IPS-NIHi11 (cell line): Measurements from ENCODE around the gene HEXIM2.

Experiments used
- DNase-seq: peaks from one replicate; pipeline ENCODE4 v3.0.0; 2012; ENCODE audit warnings: mixed read lengths, low spot score

HEXIM2 gene

DNA sequence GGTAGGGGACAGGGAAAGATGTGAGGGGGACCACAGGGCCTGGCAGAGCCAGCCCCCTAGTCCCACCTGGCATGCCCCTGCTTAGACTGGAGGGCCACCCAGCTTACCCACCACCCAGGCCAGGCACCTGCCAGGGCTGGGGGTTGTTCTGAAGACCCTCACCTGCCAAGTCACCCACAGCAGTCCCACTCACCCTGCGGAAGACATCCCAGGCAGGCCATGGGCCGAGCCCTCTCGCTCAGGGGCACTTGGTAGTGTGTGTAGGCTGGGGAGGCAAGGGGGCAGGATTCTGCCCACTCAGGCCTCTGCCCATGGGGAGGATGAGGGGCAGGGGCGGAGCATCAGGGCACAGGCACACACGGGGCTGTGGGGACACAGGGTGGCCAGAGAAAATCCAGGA, 33.3 kb upstream of the HEXIM2 start:
- DNase-seq = no peak

DNA sequence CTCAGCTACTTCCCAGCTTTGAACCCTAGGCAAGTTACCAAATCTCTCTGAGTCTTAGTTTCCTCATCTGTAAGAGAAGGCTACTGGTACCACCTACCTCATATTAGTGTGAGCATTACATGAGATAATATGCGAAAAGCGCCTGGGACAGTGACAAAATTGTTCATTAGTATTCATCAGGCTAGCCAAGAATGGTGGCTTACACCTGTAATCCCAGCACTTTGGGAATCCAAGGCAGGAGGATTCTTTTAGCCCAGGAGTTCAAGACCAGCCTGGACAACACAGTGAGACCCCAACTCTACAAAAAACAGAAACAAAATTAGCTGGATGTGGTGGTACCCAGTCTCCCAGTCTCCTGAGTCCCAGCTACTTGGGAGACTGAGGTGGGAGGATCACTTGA, 32.7 kb upstream of the HEXIM2 start:
- no peak for DNase-seq

DNA sequence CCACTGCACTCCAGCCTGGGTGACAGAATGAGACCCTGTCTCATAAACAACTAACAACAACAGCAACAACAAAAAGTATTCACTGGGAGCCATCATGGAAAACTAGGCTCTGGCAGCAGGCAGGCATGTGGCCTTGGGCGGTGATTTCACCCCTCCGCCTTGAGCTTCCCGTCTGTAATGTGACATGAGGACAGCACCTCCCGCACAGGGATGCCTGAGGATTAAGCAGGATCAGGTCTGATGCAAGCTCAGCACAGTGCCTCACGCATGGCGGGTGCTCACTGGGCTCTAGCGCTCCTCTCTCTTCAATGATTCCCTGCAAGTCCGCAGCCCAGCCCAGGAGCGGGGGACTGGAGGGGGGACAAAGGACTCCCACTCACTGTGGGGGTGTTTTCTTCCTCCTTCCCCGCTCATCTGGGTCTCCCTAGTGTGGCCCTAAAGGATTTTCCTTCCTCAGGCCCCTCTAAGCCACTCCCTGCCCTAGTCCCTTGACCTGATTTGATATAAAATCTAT, 32.2 kb upstream of the HEXIM2 start:
- peak; percentile 6 for DNase-seq

DNA sequence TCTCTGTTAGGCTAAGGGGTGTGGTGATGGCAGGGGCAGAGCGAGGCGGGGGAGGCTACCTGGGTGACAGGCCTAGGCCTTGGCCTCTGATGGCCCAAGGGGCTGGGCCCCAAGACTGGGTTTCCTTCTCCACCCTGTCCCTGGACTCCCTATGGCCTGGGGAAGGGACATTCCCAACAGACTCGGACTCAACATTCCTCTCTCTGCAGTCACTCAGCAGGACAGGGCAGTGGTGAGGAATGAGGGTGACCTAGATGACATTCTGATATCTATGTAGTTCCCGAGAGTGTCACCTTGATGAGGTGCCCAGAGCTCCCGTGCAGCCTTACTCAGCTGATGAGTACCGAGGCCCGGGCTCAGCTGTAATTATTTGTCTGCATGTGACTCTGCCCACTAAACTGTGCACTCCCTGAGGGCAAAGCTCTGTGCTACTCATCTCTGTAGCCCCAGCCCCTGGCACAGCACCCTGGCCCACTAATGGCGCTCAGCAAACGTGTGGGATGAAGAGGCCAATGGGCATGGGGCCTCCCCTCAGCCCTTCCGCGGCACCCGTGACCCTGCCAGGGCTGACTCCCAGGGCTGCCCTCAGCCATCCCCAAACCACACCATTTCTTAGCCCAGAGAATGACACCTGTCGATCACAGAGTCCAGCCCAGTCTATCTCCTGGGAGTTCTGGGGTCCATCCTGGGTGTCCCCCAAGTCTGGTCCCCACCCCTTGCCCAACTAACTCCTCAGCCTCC, 31.6 kb upstream of the HEXIM2 start:
- no peak for DNase-seq

DNA sequence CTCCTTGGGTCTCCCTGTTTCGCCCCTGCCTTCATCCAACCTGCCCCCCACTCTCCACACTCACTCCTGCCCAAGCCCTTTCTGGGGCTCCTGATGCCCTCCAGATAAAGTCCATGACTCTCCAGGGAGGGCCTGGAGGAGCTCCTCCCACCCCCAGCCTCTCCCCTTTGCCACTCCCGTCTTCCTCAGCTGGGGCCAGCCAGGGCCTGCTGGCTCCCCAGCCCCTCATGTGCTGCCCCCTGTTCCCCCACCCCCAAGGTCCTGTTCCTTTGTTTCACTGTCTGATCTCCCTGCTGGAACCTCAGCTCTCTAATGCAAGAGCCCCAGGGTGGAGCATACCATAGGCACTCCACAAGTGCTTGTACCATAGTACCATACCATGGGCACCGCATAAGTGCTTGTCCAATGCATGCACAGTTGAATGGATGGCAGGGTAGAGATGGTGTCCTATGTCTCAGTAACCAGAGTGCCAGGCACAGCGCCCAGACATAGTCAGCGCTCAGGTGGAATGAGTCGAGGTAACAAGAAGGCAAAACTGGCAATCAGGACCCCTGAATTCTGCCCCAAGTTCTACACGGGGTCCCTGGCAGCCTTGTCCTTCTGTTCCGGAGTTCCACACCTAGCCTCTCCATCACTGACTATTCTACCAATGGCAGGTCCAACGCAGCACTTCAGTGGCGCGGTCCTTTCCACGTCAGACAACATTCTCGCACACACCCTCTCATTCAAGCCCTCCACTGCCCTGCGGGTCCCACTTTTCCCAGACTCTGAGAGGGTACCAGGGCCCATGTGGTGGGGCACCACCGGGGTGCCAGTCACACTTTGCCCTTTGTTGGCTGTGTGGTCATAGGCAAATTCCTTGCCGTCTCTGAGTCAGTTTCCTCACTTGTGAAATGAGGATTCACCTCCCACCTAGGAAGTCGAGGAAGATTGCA, 30.7 kb upstream of the HEXIM2 start:
- no peak for DNase-seq

DNA sequence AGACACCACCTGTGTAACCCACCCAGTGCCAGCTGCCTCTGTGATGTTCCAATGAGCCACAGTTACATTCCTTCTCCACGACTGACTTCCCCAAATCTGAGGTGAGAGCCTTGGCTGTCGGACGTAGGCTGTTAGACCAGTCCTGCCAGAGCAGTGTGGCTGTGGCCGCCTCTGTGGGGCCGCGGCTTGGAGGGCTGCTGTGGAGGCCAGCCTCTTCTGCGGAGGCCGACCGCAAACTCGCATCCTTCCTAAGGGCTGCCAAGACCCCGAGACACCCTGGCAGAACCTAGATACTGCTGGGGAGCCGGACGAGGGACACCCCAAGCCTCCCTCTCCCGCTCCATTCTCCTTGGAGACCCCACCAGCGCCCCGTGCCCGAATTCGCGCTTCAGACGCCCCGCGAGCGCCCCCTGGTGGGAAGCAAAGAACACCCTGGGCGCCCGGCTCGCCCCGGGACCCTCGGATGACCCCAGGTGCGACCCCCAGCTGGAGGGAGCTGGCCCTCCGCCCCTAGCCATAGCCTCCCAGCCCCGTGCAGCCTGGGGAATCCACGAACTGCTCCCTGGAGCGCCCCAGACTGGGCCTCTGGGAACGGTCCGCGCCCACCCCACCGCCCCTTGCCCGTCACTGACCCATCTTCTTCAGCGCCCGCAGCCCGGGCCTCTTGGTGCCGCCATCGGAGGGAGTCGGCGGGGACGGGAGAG, 29.9 kb upstream of the HEXIM2 start:
- peak; percentile 86 for DNase-seq

DNA sequence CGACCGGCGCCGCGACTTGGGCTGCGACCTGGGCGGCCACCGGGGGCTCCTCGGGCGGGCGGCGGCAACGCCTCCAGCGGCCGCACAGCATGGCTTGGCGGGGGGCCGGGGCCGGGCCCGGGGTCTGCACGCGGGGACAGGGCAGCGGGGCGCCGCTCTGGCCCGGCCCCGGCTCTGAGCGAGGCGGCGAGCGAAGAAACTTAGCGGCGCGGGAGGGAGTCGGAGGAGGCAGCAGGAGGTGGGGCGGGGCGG, 29.4 kb upstream of the HEXIM2 start, which contains the start of gene PLCD3:
TSS of gene PLCD3 (minus strand) at position 196 of the 252 bp plus-strand sequence. CDS start at position 91, 105 bp downstream.
- peak; percentile 91 for DNase-seq

DNA sequence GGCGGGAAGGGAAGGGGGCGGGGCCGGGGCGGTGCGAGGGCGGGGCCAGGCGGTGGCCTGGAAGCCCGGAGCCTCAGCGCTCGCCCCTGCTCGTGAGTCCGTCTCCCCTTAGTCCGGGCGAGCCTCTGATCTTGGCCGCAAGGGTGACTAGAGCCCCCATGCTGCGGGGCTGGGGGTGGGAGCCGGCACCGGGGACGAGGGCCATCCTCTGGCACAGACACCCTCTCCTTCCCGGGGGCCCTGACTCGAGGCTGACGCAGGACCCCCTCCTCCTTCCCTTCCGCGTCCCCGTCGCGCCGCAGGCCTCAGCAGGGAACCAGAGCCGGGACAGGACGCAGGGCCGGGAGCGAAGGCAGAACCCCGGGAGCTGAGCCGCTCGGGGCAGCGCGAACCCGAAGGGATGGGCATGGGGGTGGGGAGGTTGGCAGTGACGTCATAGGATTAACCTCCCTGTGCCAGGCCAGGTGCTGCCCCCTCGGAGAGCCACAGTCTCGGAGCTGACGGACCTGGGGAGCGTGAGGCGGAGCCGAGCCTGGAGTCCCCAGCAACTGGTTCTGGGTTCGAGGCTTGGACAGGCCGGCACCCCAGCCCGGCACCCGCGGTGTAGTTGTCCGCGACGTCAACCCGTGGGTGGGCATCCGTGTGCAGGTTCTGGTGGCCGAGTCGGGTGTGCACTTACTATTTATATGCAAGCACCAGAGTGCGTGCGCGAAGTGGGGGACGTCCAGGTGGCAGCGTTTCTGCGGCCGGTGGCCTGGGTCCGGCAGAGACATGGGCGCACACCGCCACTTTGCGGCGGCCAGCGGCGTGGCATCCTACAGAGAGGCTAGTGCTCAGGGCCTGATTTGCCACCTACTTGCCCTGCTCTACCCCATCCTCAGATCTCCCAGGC, 28.9 kb upstream of the HEXIM2 start:
- DNase-seq = peak; percentile 78

DNA sequence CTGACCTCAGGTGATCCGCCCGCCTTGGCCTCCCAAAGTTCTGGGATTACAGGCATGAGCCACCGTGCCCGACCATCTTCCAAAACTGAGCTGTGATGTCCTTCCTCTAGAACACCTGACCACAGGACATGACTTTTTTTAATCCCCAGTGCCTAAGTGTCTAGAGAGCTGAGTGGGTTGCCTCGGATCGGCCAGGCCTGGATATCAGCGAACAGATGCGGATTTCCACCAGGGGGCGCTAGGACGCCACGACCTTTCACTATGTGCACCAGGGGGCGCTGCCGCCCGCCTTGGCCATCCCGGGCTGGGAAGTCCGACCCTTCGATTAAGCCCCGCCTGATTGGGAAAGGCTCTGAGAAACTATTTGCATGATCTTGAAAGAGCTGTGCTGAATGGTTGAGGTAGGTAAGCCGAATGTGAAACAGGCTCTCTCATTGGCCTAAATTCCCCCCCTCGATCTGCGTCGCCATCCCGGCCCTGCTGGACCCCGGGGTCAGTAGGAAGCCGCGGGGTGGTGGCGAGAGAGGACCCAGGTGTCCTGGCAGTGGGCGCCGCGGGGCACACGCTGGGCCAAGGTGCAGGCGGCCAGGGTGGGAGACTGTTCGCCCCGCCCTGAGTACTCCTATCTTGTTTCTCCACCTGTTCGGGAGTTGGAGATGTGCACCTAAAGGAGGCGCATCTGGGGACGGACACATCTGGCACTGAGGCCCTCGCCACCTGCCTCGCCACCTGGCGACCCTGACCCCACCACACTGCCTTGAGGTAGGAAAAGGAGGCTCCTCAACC, 26.3 kb upstream of the HEXIM2 start, which contains the start of gene ACBD4:
TSS of gene ACBD4 (plus strand) at position 496 of the 786 bp plus-strand sequence. CDS start 458 bp downstream, outside the sequence.
- DNase-seq = peak; percentile 94

DNA sequence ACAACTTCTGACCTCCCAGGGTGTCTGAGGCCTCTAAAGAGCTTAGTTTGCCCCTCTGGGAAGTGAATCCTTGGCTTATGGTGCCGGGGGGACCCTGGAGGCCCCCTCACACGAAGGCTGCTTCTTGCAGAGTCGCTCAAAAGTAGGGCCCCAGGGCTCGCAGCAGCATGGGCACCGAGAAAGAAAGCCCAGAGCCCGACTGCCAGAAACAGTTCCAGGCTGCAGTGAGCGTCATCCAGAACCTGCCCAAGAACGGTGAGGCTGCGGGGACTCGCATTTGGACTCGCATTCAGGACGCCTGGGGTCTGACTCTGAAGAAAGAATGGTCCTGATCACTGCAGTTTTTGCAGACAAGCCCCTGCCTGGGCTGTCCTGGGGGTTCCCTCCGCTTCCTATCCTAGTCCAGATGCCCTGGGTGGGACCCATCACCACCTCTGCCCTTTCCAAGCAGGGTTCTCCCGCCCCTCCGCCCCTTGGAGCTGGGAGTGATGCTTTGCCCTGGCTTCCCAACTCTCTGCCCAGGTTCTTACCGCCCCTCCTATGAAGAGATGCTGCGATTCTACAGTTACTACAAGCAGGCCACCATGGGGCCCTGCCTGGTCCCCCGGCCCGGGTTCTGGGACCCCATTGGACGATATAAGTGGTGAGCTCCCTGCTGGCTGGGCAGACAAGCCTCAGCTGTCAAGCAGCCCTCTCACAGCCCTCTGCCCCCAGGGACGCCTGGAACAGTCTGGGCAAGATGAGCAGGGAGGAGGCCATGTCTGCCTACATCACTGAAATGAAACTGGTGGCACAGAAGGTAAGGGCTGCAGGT, 25.5 kb upstream of the HEXIM2 start:
- no peak for DNase-seq

DNA sequence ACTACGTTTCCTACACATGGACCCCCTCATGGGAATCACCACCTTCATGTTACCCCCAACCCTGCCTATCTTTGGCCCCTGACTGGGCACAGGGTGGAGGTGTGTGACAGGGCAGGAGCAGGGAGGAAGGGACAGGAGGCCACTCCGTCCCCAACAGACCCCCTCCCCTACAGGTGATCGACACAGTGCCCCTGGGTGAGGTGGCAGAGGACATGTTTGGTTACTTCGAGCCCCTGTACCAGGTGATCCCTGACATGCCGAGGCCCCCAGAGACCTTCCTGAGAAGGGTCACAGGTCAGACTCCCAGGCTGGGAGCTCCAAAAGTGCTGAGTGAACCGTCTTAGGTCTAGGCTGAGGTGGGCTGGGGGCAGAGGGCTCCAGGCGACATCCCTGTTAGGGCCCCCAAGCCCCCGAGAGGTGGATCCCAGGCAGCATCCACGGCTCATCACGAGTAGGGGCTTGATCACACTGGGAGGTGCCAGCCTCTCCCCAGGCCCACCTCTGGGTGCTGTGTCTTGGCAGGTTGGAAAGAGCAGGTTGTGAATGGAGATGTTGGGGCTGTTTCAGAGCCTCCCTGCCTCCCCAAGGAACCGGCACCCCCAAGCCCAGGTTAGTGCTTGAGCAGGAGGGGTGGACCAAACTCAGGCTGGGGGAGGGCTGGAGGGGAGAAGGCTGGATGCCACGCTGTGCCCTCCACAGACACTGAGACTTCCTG, 24.7 kb upstream of the HEXIM2 start:
- DNase-seq = no peak

DNA sequence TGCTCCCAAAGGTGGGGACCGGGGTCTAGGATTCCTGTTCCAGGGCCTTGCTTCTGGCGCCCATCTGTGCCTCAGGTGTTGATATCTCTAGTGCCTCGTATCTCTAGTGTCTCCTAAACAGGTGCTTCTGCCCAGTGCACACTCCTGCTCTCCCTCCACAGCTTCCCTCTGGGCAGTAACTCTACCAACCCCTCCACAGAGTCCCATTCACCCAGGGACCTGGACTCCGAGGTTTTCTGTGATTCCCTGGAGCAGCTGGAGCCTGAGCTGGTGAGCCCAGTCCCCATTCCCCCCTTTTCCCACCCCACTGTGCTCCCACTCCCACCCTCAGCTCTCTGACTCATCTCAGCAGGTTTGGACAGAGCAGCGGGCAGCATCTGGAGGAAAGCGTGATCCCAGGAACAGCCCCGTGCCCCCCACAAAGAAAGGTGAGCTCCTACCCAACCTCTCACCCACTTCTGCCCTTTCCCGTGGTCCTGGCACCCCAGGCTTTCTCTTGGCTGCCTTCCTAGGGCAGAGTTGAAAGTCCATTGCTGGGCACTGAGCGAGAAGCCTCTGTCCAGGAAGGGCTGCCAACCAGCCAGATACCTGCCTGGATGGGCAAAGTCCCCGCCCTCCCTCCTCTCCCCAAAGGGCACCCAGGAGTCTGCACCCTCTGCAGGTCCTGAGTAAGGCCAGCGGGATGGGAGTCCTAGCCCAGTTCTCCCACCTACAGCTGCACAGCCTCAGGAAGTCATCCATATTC, 23.9 kb upstream of the HEXIM2 start:
- no peak for DNase-seq

DNA sequence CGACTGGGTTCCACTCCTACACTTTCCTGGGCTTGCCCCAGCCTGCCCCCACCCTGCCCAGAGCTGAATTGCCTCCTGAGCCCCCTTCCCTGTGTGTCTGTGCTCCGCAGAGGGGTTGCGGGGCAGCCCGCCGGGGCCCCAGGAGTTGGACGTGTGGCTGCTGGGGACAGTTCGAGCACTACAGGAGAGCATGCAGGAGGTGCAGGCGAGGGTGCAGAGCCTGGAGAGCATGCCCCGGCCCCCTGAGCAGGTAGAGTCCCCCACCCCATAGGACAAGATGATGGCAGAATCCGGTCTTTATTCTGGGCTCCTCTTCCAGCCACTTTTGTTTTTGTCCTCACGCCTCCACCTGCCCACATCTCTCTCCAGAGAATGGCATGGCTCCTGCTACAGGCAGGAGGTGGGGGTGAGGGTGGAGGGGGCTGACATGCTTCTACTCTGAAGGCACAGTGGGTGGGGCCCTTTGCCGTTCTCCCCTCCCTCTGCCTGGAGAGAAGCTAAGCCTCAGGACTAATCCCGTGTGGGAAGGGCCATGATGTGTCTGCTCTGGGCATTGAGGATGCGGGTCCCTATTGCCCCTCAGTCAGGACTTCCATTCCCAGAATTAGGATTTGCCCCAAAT, 22.7 kb upstream of the HEXIM2 start:
- no peak for DNase-seq

DNA sequence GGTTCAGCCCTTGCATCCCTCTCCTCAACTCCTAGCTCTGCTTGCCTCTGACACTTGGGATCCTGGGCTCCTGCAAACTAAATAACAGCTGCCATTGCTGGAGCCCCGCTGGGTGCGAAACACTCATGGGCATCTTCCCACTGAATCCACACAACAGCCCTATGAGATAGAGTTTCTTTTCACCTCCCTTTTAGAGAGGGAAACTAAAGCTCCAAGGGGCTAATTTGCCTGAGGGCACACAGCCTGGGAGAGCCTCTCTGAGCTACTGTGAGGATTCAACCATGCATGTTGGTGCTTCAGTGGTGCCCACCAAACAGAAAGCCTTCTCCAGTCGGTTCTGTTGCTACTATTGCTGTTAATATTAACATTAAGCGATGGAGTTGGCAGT, 22.1 kb upstream of the HEXIM2 start:
- DNase-seq = no peak

DNA sequence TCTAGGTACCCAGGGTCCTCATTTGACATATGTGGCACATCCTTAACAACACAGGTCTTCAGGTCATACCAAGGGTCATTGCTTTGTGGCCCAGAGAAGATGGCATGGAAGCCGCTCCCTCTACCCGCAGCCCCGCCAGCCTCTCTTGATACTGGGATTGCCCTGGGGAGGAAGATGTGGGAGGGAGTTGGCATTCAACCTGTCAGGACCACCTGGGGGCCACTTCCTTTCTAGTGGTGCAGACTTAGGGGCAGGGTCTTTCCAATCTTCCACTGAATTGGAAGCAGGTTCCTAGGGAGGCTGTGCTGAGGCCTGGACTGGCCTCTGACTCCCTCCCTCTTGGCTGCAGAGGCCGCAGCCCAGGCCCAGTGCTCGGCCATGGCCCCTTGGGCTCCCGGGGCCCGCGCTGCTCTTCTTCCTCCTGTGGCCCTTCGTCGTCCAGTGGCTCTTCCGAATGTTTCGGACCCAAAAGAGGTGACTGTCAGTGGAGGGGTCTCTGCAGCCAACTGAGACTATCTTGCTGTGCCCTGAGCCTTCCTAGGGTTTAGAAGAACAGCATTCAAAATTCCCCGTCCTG, 18.5 kb upstream of the HEXIM2 start:
- no peak for DNase-seq

DNA sequence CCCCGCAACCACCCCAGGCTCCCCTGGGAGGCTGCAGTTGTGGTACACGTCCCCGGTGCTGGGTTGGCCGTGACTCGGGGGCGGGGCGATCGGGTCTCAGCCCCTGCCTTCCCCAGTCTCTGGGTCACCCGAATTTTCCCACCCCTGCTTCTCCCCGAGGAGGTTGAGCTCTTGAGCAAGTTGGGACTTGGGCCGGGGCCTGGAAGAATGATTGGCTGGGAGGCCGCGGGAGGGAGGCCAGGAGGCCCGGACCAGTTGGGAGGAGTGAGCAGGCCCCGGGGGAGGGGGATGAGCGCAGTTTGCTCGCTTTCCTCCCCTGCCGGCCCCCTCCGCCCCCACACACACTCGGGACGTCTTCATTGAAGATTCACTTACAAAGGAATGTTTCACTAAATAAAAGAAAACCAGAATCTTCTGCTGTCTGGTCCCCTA, 17.9 kb upstream of the HEXIM2 start:
- peak; percentile 42 for DNase-seq
